NCI-H128 (cell line): Measurements from ENCODE around the gene NECTIN2.
A peak's percentile ranks its signal among the peaks of the same experiment; 100 is the strongest.
"Not testable (repeated sequence)": the region's sequence is repeated elsewhere in the genome, so short reads cannot be mapped to it uniquely, and the experiment has no call there.

Source experiments
- DNase-seq: peaks from one replicate; lab custom pipeline; 2025; ENCODE audit not compliant: unreplicated experiment; lab: John Stamatoyannopoulos, UW

The NECTIN2 gene

GRCh38 chr19:44882063-44882462, 36.0 kb downstream of the NECTIN2 start:
- no peak for DNase-seq

DNA sequence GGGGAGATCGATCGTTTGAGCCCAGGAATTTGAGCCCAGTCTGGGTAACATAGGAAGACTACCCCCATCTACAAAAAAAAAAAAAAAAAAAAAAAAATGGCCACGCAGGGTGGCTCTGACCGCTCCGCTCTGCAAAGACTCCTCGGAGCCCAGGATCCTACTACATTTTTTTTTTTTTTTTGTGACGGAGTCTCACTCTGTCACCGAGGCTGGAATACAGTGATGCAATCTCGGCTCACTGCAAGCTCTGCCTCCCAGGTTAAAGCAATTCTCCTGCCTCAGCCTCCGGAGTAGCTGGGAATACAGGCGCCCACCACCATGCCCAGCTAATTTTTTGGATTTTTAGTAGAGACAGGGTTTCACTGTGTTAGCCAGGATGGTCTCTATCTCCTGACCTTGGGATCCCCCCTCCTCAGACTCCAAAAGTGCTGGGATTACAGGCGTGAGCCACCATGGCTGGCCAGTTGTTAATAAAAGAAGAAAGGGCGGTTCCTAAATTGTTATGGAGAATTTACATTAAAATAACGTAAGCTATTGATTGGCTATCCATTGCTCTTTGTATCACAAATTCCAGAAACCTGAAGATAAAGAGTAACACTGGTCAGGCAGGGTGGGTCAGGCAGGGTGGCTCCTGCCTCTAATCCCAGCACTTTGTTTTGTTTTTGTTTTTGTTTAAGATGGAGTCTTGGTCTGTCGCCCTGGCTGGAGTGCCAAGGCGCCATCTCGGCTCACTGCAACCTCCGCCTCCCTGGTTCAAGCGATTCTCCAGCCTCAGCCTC, 36.7 kb downstream of the NECTIN2 start:
- DNase-seq: not testable (repeated sequence)

GRCh38 chr19:44883922-44884321, 37.8 kb downstream of the NECTIN2 start:
- no peak for DNase-seq

DNA sequence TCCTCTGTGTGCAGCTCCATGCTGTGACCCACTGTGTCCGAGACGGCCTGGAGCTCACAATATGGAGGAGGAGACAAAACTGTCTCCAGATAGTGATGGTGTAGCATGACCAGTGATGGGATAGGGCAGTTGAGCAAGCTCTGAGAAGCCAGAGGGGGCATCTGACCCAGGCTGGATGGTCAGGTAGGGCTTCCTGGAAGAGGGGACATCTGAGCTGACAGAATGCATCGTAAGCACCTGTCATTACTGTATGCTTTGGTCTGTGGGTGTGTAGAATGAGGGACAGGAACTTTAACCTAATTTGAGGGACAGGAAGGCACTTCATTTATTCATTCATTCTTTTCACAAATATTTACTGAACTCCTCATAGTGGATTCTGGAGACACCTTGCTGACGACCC, 38.5 kb downstream of the NECTIN2 start:
- no peak for DNase-seq

DNA sequence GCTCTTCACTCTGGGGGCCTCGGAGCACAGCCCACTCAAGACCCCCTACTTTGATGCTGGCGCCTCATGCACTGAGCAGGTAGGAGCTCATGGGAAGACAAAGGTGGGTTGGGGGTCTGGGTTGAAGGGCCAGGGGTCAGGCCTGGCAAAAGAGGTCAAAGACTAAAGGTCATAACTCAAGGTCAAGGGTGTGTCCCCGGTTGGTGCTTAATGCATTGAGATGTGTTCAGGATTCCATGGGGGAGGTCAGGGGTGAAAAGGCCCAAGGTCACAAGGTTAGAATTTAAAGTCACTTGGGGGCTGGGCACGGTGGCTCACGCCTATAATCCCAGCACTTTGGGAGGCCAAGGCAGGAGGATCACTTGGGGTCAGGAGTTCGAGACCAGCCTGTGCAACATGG, 40.0 kb downstream of the NECTIN2 start:
- no peak for DNase-seq

DNA sequence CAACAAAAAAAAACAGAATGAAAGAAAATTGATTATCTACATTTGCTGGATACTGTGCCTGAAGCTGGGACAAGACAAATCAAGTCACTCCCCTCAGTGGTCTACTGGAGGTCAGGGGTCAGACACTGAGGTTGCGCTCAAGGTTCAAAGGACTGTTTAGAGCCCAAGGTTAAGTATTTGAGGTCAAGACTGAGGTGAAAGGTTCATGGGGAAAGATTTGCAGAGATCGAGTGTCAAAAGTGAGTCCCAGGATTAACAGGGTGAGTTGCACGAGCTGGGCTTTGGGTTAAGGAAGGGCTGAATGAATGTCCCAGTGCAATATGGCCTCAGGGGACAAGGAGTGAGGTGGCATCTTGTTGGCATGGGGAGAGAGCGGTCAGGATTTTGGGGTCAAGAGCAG, 41.6 kb downstream of the NECTIN2 start:
- no peak for DNase-seq

- not testable (repeated sequence) for DNase-seq
Measured at GRCh38 chr19:44888335-44888734, 42.2 kb downstream of the NECTIN2 start.

GRCh38 chr19:44889830-44890365, 43.8 kb downstream of the NECTIN2 start:
- no peak for DNase-seq

- peak; percentile 100 for DNase-seq
Measured at GRCh38 chr19:44890366-44891015, 44.4 kb downstream of the NECTIN2 start.

DNA sequence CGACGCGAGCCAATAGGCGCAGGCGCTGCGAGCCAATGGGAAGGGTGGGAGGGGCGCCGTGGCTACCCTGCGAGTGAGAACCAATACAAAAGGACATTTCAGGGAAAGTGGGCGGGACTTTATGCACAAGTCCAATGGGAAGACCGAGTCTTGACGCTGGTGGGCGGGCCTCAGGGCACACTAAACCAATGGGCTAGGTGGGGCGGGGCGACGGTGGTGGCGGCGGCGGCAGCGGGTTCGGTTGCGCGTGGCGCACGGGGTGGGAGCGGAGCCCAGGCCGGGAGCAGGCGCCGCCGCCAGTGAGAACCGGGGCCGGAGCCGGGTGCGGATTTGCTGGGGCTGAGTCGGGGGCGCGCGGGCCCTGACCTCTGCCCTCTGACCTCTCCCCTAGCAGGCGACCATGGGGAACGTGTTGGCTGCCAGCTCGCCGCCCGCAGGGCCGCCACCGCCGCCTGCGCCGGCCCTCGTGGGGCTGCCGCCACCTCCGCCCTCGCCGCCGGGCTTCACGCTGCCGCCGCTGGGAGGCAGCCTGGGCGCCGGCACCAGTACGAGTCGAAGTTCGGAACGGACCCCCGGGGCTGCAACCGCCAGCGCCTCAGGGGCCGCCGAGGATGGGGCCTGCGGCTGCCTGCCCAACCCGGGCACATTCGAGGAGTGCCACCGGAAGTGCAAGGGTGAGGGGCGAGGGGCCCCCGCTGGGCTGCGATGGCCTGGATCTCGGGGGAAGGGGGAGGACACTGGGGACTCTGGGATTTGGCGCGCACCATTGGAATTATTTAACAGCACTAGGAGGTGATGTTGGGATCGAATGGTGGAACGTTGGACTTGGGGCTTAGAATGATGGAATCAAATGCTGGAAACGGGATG, 45.2 kb downstream of the NECTIN2 start, which contains the start of gene TOMM40:
TSS of gene TOMM40 (plus strand) at position 239 of the 867 bp plus-strand sequence. CDS start at position 401, 162 bp downstream.
- no peak for DNase-seq

DNA sequence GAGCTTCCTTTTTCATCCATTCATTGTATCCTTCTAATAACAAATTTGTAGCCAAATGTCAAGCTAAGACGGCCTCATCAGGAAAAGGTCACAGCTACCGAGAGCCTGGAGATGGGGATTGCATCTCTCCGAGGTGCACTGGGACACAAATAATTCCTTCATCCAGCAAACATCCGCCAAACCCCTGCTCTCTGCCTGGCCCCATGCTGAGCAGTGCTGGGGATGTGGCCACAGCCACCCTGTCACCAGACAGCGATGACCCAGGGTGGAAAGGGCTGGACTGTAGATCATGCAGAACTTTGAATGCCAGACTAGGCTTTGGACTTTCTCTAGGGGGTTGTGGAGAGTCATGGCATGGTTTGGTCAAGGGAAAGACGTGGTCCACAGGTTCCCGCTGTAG, 46.8 kb downstream of the NECTIN2 start:
- no peak for DNase-seq

DNA sequence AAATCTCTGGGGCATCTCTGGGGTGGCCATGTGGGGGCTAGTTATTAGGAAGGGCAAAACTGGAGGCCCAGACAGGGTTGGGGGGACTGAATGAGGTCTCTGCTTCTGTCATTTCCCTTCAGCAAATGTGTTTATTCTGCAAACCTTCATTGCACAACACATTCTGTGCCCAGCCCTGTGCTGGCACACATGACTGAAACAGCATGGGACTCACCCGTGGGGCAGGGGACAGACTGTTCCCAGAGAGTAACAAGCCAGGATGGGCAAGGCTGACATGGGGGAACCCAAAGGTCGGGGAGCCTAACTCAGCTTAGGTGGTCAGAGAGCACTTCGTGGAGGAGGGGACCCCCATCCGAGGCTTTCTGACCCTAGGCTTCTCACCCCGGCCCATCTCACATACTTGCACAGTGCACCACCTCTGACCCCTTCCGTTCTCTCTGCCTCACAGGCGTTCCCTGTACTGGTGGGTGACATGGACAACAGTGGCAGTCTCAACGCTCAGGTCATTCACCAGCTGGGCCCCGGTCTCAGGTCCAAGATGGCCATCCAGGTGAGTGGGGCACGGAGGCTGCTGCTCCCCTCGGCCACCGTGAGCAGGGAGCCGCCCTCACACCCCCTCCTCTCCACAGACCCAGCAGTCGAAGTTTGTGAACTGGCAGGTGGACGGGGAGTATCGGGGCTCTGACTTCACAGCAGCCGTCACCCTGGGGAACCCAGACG, 47.4 kb downstream of the NECTIN2 start:
- no peak for DNase-seq

- DNase-seq: no peak
Measured at GRCh38 chr19:44894052-44894400, 47.9 kb downstream of the NECTIN2 start.

DNA sequence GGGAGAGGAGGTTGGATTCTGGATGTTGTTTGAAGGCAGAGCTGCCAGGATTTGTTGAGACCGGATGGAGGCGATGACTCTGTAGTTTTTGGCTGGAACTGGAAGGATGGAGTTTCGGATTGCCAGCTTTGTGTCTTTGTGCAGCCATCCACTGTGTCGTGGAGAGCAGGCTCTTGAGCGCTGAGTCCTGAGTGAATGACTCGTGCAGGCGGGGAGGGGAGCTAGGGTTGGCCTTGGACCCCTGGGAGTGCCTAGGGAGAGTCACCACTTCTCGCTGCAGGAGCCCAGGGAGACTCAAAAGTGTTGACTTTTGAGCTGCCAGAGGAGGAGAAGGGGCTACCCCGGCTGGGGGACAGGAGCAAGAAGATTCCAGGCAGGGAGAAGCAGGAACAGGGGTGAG, 48.8 kb downstream of the NECTIN2 start:
- no peak for DNase-seq

DNA sequence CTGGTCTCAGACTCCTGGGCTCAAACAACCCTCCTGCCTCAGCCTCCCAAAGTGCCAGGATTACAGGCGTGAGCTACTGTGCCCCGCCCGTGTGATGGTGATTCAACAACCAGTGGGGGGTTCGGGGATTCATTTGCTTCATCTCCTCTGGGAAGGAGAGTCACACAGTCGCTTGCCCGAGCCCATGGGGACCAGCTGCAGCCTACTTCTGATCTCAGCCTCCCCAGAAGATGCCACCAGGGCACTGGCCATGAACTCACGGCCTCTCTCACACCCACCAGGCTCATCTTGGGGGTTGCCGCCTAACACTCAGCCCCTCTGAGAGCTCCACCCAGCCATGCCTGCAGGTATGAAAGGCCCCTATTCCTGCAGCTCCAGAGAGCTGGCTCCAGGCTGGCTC, 51.7 kb downstream of the NECTIN2 start:
- DNase-seq: no peak

DNA sequence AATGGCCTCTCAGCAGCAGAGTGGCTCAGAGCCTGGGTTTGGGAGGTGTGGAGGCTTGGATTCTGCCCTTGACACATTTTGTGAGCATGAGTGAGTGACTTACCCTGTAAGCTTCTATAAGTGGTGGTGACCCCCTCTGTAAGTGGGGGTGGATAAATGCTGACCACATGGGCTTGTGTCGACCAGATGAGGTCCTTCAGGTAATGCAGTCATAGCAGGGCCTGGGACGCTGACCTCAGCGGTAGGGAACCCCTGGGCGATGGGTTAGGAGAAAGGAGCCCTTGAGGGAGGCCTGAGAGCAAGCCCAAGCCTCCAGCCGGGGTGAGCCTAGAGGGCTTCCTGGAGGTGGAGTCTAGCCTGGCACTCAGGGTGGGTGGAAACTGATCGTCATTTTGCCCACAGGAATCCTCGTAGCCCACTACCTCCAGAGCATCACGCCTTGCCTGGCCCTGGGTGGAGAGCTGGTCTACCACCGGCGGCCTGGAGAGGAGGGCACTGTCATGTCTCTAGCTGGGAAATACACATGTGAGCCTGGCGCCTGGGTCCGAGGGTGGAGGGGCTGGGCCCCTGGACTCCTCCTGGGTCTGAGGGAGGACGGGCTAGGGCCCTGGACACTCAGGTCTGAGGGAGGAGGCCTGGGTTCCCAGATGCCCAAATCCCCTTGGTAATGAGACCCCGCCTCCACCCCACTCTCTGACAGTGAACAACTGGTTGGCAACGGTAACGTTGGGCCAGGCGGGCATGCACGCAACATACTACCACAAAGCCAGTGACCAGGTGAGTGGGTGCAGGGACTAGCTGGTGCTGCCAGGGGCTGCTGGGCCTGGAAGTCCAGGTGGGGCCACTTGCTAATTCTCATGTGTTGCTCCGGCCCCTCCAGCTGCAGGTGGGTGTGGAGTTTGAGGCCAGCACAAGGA, 54.5 kb downstream of the NECTIN2 start:
- no peak for DNase-seq

DNA sequence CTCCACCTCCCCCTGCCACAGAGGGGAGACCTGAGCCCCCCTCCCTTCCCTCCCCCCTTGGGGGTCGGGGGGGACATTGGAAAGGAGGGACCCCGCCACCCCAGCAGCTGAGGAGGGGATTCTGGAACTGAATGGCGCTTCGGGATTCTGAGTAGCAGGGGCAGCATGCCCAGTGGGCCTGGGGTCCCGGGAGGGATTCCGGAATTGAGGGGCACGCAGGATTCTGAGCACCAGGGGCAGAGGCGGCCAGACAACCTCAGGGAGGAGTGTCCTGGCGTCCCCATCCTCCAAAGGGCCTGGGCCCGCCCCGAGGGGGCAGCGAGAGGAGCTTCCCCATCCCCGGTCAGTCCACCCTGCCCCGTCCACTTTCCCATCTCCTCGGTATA, 57.1 kb downstream of the NECTIN2 start:
- no peak for DNase-seq

DNA sequence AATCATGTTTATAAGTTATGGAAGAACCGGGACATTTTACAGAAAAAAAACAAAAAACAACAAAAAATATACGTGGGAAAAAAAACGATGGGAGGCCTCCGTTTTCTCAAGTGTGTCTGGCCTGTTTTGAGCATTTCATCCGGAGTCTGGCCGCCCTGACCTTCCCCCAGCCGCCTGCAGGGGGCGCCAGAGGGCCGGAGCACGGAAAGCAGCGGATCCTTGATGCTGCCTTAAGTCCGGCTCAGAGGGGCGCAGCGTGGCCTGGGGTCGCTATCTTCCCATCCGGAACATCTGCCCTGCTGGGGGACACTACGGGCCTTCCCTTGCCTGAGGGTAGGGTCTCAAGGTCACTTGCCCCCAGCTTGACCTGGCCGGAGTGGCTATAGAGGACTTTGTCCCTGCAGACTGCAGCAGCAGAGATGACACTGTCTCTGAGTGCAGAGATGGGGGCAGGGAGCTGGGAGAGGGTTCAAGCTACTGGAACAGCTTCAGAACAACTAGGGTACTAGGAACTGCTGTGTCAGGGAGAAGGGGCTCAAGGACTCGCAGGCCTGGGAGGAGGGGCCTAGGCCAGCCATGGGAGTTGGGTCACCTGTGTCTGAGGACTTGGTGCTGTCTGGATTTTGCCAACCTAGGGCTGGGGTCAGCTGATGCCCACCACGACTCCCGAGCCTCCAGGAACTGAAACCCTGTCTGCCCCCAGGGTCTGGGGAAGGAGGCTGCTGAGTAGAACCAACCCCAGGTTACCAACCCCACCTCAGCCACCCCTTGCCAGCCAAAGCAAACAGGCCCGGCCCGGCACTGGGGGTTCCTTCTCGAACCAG, 57.7 kb downstream of the NECTIN2 start:
- DNase-seq: no peak

DNA sequence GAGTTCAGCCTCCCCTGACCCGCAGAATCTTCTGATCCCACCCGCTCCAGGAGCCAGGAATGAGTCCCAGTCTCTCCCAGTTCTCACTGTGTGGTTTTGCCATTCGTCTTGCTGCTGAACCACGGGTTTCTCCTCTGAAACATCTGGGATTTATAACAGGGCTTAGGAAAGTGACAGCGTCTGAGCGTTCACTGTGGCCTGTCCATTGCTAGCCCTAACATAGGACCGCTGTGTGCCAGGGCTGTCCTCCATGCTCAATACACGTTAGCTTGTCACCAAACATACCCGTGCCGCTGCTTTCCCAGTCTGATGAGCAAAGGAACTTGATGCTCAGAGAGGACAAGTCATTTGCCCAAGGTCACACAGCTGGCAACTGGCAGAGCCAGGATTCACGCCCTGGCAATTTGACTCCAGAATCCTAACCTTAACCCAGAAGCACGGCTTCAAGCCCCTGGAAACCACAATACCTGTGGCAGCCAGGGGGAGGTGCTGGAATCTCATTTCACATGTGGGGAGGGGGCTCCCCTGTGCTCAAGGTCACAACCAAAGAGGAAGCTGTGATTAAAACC, 58.4 kb downstream of the NECTIN2 start:
- DNase-seq: no peak
